ENCODE data around the gene TAL1. TPM values are rescaled to one million over a fixed set of nuclear protein-coding genes. Genes with fewer than 3 reads are reported as not detected.

The TAL1 gene
- total and polyA plus RNA-seq, 2 of the 8 experiments (the other 6 are each of a cell fraction or from before 2014, with no cell fraction given), result 0.09 to 0.15 TPM

DNA sequence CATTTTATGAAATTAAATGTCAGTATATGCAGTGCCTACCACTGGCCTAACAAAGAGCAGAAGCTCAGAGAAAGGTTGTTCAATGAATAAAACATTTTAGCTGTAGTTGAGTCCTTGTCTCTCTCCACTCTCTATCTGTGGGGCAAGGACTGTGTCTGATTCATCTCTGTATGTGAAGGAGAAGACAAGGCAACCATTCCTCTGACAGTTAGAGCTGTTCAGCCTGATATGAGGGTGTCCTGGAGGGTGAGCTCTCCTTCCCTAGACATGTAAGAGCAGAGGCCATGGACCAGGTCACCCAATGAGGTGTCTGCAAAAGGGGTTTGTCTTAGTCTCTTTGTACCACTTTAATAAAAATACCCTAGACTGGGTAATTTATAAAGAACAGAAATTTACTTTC is 37.7 kb downstream of the TAL1 start:
- peaks cover 0 to 22% (median 15%) of the 10 kb centered on the region in 4 experiments; a peak in 3 of 7 replicates for H3K27me3 ChIP-seq (replicated peaks in 1 of 4; ENCODE audit: control insufficient read depth in 3 of 4, extremely low read depth in 1 of 4, insufficient read depth in 3 of 4, low read length in 3 of 4)
- no peak overlapping the region for H2BK120ac ChIP-seq (replicated peaks; ENCODE audit: low read depth, low read length)
- no peaks in the 10 kb centered on the region for H3K79me2 ChIP-seq (ENCODE audit: control insufficient read depth in 1 of 2, insufficient read depth in 2 of 2, low read length in 2 of 2)
- H2AFZ ChIP-seq (ENCODE audit: low read length), result no peak overlapping the region
- peaks cover 5 to 22% (median 12%) of the 10 kb centered on the region in 4 experiments for H3K4me1 ChIP-seq (replicated peaks in 1 of 4; ENCODE audit: control insufficient read depth in 3 of 4, insufficient read depth in 4 of 4, low read length in 3 of 4)
- no peak overlapping the region for H3K56ac ChIP-seq (replicated peaks; ENCODE audit: insufficient read length, low read depth, low read length)
- H2BK20ac ChIP-seq (ENCODE audit: low read length), result no peak overlapping the region
- no peak overlapping the region for H2AK5ac ChIP-seq (ENCODE audit: low read depth, low read length)
- H3K4me2 ChIP-seq (ENCODE audit: insufficient read depth in 1 of 2, low read depth in 2 of 2, low read length in 2 of 2), result no peak overlapping the region
- H3K18ac ChIP-seq (ENCODE audit: extremely low read depth, low read length), result no peak overlapping the region
- POLR2A ChIA-PET (ENCODE audit: partially characterized antibody), result interaction anchor here (0.8 to 2.6 kb wide), 5 partner anchors 11 to 18 kb away, joined by 3 to 10 read pairs (median 3); no protein-coding TSS in a partner anchor
- no peaks in the 10 kb centered on the region for H4K20me1 ChIP-seq (replicated peaks in 1 of 2; ENCODE audit: control insufficient read depth in 1 of 2, insufficient read depth in 2 of 2, low read length in 2 of 2)
- H2BK12ac ChIP-seq (ENCODE audit: low read depth, low read length), result no peak overlapping the region
- no peaks in the 10 kb centered on the region for H3K79me1 ChIP-seq (ENCODE audit: low read depth, low read length)
- no peak overlapping the region for H3K4ac ChIP-seq (replicated peaks; ENCODE audit: insufficient read length, low read depth, low read length)
- FAIRE-seq, result no peak
- no peak overlapping the region for H3K9ac ChIP-seq (replicated peaks in 1 of 4; ENCODE audit: extremely low read depth in 1 of 4, low read depth in 3 of 4, low read length in 3 of 4)
- CTCF ChIA-PET (ENCODE audit: partially characterized antibody), result interaction anchor here (0.9 to 14.2 kb wide), 13 partner anchors 12 to 70 kb away, joined by 3 to 207 read pairs (median 20); no protein-coding TSS in a partner anchor
- DNase-seq (ENCODE audit: low read depth in 1 of 2, low spot score in 2 of 2), result no peak
- H3K9me3 ChIP-seq (ENCODE audit: insufficient read depth in 2 of 2, low read depth in 1 of 2, low read length in 1 of 2), result no peaks in the 10 kb centered on the region
- no peak overlapping the region for H2BK5ac ChIP-seq (ENCODE audit: low read depth, low read length)
- H3K27ac ChIP-seq (ENCODE audit: low read depth, low read length), result no peak overlapping the region
- no peak overlapping the region for H3K23ac ChIP-seq (ENCODE audit: insufficient read length)
- no peaks in the 10 kb centered on the region for H3K36me3 ChIP-seq (ENCODE audit: control insufficient read depth in 2 of 4, insufficient read depth in 4 of 4, low read length in 3 of 4)
- H4K5ac ChIP-seq (ENCODE audit: insufficient read length, low read depth, low read length), result no peak overlapping the region
- no peaks in the 10 kb centered on the region; the same call in 1 of the 2 replicates for H3K23me2 ChIP-seq (ENCODE audit: low read depth, low read length)
- H3K4me3 ChIP-seq (ENCODE audit: extremely low read depth in 1 of 4, insufficient read depth in 2 of 4, low read depth in 3 of 4, low read length in 4 of 4), result no peak overlapping the region
- no peak overlapping the region for H4K91ac ChIP-seq (replicated peaks; ENCODE audit: insufficient read length, low read length)
- no peak overlapping the region for H4K8ac ChIP-seq (ENCODE audit: extremely low read depth, insufficient read depth, low read length)
- H2BK15ac ChIP-seq (ENCODE audit: low read length), result no peak overlapping the region
- H3K14ac ChIP-seq (ENCODE audit: insufficient read length), result no peak overlapping the region
- TF ChIP-seq SRF (IDR thresholded peaks at IDR 0.05; ENCODE audit: low read depth, low read length) (no peak), RAD21 (IDR thresholded peaks at IDR 0.05 in 1 of 2, conservative IDR thresholded peaks at IDR 0.05 in 1 of 2; ENCODE audit: low read depth in 2 of 2, low read length in 2 of 2) (no peak), CBX8 (IDR thresholded peaks at IDR 0.05; ENCODE audit: borderline replicate concordance, low read depth, low read length) (no peak), TAF7 (optimal IDR thresholded peaks at IDR 0.05; ENCODE audit: borderline replicate concordance, low read depth, low read length) (no peak), SUZ12 (IDR thresholded peaks at IDR 0.05; ENCODE audit: low read length) (no peak), POLR2AphosphoS5 (IDR thresholded peaks at IDR 0.05; ENCODE audit: low read depth, low read length) (no peak), KDM1A (IDR thresholded peaks at IDR 0.05; ENCODE audit: borderline replicate concordance, low read length) (no peak), POLR2A (IDR thresholded peaks at IDR 0.05; ENCODE audit: control extremely low read depth in 1 of 2, low read depth in 2 of 2, low read length in 2 of 2) (no peak), BCL11A (IDR thresholded peaks at IDR 0.05; ENCODE audit: low read depth in 2 of 2, low read length in 2 of 2) (no peak), SIX5 (IDR thresholded peaks at IDR 0.05; ENCODE audit: low read depth, low read length) (no peak)
- TF ChIP-seq, protein P1, sequence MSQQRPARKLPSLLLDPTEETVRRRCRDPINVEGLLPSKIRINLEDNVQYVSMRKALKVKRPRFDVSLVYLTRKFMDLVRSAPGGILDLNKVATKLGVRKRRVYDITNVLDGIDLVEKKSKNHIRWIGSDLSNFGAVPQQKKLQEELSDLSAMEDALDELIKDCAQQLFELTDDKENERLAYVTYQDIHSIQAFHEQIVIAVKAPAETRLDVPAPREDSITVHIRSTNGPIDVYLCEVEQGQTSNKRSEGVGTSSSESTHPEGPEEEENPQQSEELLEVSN (IDR thresholded peaks at IDR 0.05), result no peak
- TF ChIP-seq, protein P2, sequence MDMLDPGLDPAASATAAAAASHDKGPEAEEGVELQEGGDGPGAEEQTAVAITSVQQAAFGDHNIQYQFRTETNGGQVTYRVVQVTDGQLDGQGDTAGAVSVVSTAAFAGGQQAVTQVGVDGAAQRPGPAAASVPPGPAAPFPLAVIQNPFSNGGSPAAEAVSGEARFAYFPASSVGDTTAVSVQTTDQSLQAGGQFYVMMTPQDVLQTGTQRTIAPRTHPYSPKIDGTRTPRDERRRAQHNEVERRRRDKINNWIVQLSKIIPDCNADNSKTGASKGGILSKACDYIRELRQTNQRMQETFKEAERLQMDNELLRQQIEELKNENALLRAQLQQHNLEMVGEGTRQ (IDR thresholded peaks at IDR 0.05; ENCODE audit: low read length), result no peak
- TF ChIP-seq, protein P3, sequence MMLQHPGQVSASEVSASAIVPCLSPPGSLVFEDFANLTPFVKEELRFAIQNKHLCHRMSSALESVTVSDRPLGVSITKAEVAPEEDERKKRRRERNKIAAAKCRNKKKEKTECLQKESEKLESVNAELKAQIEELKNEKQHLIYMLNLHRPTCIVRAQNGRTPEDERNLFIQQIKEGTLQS (IDR thresholded peaks at IDR 0.05; ENCODE audit: insufficient read depth, low read depth, low read length), result no peak

Measured in H1 (cell line).